NCI-H2029 treated with DMSO at 0.1 percent for 48 hours (cell line): Measurements from ENCODE around the gene HS3ST6.
"Not testable (repeated sequence)": the region's sequence is repeated elsewhere in the genome, so short reads cannot be mapped to it uniquely, and the experiment has no call there.

ENCODE experiments used
- DNase-seq: peaks from one replicate; lab custom pipeline; 2025; lab: John Stamatoyannopoulos, UW

The HS3ST6 gene

DNA sequence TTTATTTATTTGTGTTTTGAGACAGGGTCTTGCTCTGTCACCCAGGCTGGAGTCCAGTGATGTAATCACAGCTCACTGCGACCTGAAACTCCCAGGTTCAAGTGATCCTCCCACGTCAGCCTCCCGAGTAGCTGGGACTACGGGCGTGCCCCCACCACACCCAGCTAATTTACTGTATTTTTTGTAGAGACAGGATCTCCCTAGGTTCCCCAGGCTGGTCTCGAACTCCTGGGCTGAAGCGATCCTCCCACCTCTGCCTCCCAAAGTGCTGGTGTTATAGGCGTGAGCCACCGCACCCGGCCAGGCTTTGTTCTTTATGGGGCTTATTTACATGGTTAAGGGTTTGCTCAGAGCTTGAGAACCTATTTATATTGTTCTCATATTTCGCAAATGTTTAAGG is 40.4 kb downstream of the HS3ST6 start:
- peak; percentile 45 for DNase-seq

DNA sequence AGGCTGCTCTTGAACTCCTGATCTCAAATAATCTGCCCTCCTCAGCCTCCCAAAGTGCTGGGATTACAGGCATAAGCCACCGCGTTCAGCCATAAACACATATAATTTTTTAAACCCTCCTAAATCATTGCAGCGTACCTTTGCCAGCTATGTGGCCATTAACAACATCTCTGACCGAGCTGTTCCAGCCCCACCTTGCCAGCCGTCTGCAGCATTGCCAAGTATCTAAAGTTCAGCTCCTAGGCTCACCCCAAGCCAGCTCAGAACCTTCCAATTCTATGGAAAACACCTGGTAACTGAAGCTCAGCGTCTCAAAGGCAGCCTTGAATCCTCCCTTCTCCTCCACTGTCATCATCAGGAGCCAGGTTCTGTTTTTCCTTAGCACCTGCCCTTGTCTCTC is 41.1 kb downstream of the HS3ST6 start:
- no peak for DNase-seq

DNA sequence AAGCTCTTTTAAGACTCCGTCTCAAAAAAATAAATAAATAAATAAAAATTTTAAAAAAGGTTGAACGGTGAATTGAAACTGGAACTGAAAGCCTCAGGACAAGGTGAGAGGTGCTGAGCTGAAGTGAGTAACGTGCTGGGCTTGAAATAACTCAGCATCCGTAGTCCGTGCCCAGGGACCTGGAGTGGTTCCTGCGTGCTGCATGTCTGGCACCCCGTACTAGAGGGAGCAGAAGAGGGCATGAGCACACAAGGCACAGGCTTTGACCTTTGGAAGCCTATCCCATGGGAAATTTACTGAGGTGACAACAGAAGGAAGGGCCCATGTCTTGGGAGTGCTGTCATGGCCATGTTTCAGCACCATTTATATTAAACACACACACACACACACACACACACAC is 41.7 kb downstream of the HS3ST6 start:
- DNase-seq = no peak

DNA sequence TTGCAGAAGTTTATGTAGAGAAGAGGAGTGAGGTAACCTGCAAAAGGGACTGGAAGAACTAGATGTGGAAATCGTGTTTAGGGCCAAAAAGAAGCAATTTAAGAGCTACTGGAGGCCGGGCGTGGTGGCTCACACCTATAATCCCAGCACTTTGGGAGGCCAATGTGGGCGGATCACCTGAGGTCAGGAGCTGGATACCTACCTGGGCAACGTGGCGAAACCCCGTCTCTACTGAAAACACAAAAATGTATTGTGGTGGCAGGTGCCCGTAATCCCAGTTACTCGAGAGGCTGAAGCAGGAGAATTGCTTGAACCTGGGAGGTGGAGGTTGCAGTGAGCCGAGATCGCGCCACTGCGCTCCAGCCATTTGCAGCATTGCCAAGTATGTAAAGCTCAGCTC is 42.1 kb downstream of the HS3ST6 start:
- DNase-seq = not testable (repeated sequence)

DNA sequence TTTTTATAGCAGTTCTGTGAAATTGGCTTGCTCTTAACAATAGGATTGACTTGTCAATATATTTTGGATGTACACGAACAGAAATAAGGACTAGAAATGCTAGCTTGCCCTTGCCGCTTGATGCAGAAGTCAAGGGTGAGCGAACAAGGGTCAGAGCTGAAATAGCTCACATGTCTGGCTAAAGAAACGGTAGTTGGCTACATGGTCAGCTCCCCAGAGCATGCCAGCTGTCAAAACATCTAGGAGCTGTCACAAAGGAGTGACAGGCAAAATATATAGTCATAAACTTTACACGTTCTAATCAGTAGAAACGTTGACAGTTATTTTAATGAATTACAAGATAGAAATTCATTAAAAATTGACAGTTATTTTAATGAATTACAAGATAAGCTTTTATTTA is 43.4 kb downstream of the HS3ST6 start:
- DNase-seq = no peak

DNA sequence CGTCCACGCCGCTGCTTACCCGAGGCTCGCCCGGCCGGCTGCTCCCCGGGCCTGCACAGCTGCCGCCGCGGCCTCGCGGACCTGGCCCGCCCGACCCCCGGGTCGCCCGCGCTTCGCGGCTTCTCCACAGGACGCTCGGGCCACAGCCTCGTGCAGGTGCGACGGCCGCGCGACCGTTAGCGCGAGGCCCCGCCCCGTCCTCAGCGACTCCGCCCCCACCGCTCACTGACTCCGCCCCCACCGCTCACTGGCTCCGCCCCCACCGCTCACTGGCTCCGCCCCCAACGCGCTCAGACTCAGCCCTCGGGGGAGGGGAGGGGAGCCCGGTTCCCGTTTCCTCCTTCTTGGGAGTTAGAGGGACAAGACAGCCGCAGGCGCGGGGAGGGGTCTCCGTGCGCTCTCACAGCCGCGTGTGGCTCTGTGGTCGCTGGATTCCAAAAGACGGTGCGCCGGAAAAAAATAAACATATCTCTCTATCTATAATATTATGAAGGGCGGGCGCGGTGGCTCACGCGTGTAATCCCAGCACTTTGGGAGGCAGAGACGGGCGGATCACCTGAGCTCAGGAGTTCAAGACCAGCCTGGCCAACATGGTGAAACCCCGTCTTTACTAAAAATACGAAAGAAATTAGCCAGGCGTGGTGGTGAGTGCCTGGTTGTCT is 46.1 kb downstream of the HS3ST6 start, which contains the start of gene MEIOB:
MEIOB (minus strand) TSS at position 191 of the 662 bp plus-strand sequence. CDS start 3,989 bp downstream, outside the sequence.
- DNase-seq = no peak

DNA sequence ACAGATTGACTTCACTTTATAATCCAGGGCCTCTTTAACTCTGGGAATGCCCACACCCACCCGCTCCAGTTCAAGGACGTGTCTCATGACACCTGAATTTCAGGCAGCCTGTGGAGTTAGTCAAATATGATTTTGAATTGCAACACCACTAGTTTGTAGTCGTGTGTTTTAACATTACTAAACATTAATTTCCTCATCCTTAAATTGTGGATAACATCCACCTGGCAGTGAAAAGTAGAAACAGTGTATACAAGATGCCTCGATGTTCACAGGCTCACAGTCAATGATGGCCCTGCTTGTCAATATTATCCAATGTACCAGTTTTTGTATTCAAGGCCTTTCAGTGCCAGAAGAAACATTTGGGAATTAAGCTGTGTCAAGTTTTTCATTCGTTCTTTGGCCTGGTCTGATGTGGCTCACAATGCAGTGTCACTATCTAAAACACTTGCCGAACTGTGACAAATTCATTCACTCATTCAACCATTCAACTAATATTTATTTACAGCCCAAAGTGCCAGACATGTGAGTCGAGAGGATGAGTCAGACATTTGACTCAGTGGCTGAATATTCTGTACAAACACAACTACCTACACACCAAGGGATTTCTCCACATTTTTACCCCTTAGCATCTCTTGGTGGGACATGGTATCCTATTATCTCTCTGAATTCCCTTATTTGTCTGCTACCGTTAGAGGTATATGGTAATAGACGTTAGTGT is 47.7 kb downstream of the HS3ST6 start:
- peak; percentile 42 for DNase-seq

DNA sequence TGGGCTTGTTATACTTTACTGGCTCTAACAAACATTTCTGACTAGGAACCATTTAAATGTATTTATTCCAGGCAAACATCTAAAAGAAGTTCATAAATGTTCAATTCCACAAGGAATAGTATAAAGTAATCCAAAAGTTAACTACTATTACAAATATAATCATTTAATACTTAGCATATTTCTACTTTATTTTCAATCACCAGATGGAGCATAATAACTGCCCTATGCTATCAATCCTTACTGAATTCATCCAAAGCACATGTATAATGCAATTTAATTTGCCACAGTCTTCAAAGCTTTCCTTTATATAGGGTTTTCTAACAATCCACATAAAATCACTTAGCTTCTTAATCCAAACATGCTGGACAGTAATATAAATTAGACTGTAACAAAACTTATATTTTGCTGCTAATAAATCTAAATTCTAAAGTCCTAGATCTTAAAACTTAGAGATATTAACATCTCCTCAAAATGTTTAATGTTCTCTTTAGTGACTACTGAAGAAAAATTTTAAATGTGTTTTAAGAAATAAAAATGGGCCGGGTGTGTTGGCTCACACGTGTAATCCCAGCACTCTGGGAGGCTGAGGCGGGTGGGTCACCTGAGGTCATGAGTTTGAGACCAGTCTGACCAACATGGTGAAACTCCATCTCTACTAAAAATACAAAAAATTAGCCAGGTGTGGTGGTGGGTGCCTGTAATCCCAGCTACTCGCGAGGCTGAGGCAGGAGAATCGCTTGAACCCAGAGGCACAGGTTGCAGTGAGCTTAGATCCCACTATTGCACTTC is 52.1 kb downstream of the HS3ST6 start:
- no peak for DNase-seq

DNA sequence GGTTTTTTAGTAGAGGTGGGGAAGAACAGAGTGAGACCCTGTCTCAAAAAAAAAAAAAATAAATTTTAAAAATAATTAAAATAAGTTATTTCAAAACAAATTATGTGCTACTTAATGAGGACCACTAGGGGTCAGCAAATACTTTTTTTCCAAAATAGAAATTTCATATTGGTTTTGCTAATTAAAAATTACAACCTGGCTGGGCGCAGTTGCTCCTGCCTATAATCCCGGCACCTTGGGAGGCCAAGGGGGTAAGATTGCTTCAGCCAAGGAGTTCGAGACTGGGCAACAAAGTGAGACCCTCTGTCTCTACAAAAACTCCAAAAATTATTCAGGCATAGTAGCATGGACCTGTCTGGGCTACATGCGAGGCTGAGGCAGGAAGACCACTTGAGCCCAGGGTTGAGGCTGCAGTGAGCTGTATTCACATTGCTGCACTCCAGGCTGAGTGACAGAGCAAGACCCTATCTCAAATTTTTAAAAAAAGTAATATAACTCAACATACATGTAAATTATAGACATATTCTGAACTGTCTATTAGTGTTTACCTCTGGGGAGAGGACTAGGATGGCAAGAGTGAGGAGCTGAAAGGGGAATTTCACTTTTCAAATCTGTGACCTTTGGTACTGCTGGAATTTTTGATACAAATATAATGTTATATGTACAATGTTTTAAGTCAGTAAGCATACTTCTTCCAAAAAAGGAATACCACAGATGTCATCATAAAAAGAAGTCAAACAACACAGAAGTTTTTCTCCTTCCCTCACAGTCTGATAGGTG is 54.3 kb downstream of the HS3ST6 start:
- no peak for DNase-seq

DNA sequence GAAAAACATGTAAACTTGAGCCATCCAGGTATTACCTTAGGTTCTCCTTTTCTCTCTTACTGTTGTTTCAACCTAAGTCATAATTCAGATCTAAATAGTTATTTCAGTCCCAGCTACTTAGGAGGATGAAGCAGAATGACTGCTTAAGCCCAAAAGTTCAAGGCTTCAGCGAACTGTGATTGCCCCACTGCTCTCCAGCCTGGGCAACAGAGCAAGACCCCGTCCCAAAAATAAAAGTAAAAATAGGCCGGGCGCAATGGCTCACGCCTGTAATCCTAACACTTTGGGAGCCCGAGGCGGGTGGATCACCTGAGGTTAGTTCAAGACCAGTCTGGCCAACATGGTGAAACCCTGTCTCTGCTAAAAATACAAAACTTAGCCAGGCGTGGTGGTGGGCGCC is 55.8 kb downstream of the HS3ST6 start:
- DNase-seq = no peak

DNA sequence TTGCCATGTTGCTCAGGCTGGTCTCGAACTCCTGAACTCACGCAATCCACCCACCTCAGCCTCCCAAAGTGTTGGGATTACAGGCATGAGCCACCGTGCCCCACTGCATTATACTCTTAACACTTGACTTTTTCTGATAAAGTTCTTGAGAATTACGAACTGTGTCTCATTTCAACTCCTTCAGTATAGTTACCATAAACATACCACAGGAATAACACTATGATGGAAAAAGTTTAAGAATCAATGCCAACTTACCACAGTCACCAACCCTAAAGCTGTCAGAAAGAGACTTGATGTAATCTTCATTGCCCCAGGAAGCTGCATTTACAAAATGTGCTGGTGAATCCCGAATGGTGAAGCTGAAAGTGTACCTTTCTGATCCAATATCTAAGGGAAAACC is 56.5 kb downstream of the HS3ST6 start:
- DNase-seq = no peak
